ENCODE measurements around the gene BANK1.

DNA sequence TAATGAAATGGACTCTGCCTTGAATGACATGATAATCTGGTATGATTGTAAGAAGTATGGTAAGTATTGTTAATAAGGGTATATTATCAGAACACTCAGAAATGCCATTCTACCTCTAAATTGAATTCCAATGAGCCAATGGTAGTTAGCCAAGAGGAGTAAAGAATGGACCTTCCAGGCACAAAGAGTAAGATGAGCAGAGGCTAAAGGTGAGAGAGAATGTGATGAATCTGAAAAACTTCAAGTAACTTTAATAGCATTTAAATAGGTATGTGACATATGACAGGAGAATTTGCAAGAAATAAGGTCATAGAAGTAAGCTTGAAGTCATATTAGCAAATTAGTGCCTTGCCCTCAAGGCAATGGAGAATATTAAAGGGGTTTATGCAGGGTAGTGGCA lies 152.4 kb downstream of the BANK1 start:
- TF ChIP-seq CTCF (IDR thresholded peaks at IDR 0.05): no peak
- TF ChIP-seq POLR2A (IDR thresholded peaks at IDR 0.05): no peak
- no peak for TF ChIP-seq POLR2AphosphoS5 (IDR thresholded peaks at IDR 0.05)

Measured in breast epithelium (tissue), 3 donors.